HS-27A (cell line): ENCODE results near the gene FRMD4A.

Experiments used
- DNase-seq: peaks from one replicate; pipeline ENCODE4 v3.0.0-alpha.2; 2012; ENCODE audit warnings: low read depth, missing footprints

The FRMD4A gene

DNA sequence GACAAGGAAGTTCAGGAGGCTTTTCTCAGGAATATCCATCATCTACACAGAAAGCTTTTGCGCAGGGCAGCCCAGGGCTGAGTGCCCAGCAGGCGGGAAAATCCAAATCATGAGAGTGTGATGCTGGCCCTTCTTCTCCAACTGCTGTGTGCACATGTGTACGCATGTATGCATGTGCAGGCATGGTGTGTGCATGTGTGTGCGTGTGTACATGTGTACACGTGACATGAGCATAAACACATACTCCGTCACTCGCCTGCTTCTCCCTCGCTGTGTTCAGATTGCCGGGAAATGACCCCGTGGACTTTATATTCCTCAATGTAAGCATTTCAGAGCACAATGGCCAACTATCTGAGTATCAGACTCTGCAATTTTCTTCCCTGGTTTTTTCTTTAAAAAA, 658.8 kb downstream of the FRMD4A start:
- DNase-seq: no peak

DNA sequence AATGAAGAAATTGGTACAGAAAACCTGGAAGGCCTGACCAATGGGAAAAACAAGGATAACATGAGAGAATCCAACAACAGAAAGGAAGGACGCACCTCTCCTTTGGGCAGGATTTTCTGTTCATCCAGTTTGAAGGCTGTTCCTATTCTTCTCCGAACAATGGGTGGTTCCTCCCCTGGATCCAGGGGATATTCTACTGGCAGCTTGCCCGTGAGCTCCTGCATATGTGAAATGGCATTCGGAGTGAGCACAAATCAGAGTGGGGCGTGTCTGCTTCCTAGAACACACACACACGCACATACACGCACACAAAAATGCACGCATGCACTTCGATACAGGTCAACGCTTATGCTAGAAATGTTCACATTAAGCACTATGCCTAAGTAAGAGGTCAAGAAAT, 660.4 kb downstream of the FRMD4A start:
- no peak for DNase-seq

DNA sequence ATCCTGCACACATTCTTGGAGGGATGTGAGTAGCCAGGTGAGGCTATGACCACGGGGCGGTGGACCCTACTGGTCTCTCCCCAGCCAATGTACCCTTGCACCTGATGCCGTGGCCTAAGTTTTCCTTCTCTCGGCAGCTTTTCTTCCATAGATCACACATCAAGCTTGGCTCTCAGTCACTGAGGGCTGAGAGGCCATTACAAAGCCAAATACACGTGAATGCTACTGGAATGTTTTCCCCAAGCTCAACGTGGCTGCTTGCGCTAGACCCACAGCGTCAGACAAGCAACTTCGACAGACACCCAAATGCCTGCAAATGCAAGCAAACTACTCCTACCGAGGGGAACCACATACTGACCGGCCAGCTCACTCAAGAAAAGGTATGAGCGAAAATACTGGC, 660.8 kb downstream of the FRMD4A start:
- no peak for DNase-seq

DNA sequence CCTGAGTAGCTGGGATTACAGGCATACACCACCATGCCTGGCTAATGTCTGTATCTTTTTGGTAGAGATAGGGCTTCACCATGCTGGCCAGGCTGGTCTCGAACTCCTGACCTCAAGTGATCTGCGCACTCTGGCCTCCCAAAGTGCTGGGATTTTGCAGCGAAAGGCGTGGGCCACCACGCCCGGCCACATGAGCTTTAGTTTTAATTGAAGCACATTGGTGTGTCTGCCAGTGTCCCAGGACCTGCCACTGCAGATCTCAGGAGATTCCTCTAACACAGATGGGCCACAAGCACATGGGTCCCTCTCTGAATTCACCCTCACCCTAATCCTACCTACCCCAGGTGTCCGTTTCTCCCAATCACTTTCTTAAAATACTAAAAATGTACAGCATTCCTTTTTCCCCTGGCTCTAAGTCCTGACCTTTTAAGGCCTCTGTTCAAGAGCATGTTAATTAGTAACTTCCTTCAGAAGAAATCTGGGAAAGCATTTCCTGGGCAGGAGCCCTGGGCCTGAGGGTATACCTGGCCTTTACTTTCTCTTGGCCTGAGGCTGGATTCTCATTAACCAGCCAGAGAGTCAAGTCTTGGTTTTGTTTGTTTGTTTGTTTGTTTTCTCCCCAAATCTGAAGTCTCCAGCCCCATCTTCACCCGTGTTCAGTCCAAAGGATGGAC, 661.4 kb downstream of the FRMD4A start:
- no peak for DNase-seq

DNA sequence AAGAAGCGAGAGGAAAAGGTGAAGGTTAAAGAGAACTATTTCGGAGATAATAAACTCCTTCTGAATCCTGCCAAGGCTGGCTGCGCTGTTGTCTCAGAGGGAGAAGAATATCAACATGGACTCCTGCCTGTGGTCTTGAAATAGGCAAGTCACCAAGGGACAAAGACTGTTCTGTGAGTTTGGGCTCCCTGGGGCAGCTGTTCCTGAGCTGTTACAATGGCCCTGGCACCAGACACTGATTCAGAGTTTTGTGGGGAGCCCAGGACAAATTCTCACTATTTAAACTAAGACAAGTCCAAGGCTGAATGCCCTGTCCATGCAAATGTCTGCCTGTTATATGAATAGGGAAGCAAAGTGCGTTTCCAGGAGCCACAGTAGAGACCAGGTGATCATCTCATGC, 662.6 kb downstream of the FRMD4A start:
- no peak for DNase-seq

DNA sequence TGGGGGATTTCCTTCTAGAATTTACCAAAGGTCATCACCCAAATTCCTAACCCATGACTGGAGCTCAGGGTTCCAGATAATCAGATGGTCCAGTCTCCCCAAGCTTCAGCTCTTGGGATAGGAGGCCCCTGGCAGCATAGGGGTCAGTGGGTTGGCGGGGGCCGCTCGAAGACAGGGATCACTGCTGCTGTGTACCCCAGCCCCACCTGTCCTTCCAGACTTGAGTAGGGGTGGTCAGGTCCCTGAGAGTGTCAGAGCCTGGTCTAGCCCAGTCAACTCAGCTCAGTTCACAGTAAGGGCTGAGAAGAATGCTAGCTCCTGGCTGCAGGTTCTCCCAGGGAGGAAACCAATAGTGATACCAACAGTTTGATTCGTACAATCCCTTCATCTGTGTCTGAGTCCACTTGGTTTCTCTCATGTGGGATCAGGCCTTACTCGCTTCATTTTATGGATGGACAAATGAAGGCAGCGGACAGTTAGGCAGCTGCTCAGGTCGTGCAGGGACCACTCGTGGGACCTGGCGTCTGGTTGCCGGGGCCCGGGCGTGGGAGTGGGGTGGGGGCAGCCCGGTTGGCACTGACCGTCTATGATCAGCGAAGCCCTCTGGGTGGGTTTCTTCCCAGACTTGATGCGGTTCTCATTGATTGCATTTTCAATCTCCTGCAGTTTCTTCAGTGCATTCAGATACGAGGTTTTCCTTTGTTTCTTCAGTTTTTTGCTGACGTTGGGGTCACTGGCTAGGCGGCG, 665.0 kb downstream of the FRMD4A start:
- DNase-seq: no peak

DNA sequence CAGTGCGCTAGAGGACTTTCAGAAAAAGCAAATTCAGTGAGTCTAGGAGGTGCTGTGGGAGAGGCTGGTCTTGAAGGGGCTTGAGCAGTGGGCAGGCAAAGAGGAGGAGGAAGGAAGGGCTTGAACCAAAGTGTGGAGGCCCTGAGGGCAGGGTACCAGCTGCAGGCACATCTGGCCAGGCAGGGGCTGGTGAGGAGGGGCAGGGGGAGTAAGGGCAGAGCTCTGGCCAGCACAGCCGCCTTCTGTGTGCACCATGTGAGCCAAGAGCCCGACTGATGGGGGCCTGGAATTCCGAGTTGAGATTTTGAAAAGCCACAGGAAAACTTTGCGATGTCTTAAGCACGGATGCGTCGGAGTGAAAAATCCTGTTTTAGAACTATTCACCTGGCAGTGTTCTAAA, 669.5 kb downstream of the FRMD4A start:
- DNase-seq: no peak

DNA sequence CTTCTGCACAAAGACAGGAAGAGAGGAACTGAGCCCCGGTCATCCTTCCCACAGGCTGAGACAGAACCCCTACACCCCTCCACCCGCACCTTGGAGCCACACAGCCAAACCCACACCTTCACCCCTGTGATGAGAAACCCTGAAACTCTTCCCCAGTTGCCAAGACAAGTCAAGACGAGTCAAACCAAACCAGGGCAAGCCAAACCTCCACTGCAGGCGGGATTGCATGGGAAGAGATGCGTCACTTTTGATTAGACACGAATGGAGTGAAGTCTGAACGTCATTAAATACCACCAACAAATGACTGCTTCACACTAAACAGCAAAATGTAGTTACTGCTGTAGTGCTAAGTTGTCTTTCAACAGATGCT, 670.2 kb downstream of the FRMD4A start:
- no peak for DNase-seq

DNA sequence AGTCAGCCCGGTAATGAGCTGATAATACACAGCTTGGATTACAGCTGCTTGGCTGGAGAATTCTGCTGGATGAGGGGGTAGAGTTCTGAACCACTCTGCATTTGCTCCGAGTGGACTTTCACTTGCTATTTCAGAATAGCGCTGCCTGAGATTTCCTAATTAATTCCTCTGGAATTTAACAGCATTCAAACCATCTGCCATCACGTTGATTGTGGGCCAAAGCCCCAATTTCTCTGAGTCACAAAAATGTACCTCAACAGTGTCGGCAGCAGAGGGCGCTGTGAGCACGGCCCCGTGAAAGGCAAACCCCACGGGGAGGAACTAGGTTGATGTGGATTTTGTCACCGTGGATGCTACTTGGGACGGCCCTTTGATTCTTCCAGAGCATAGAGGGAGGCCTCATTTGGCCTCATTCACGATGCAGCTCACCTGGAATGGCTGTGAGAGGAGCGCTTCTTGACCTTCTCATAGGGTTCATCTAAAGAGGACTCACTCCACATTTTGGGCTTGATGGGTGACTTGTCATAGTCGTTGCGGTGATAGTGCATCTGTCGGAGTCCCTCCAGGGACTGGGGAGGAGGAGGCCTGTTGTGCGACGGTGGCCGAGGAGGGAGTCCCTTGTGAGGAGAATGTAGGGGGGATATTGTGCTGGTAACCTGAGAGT, 670.7 kb downstream of the FRMD4A start:
- DNase-seq: no peak

DNA sequence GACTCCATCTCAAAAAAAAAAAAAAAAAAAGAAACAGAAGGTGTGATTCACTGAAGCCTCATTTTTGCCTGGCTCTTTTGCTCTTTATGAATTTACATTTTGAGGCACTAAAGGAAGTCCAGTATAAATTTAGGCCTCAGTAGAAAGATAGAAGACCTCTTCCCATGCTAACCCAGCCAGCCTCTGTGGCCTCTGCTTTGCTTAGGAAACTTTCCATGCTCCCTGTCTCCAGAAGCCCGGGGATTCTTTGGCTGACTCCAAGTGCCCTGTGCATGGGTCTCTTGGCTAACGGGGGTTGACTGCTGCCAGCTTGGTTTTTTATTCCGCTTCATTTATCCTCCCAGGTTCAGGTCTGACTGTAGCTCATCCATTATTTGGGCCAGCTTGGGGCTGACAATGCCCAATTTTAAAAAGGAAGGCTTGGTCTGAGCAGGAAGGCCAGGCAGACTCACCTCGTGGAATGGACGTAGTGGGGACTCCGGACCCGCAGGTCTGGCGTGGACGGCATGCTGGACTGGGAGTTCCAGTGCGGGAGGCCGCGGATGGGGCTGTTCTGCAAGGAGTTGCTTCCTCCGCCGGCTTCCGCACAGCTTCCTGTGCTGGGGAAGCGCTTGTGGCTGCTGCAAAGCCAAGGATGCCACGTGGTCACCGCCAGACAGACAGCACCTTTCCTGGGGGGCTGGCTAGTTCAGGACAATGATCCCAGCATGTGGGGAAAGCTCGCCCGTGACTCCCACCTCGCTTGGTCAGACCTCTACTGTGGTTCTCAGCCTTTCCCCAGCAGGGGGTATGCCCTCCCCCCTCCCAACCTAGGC, 671.6 kb downstream of the FRMD4A start:
- no peak for DNase-seq

DNA sequence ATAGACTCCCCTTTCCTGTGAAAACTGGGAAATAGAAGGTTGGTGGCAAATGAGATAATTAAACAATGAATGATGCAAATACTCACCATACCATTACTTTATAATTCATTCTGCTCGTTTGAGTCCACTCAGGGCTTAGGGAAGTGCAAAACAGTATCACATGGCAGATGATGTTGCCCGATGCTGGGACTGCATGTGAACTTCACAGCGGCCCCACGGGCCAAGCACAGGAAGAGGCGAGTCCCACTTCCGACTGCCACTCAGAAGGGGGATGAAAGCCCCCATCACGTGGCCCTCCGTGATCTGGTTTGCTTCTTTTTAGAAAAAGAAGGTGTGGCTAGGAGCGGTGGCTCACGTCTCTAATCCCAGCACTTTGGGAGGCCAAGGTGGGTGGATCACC, 672.5 kb downstream of the FRMD4A start:
- no peak for DNase-seq

DNA sequence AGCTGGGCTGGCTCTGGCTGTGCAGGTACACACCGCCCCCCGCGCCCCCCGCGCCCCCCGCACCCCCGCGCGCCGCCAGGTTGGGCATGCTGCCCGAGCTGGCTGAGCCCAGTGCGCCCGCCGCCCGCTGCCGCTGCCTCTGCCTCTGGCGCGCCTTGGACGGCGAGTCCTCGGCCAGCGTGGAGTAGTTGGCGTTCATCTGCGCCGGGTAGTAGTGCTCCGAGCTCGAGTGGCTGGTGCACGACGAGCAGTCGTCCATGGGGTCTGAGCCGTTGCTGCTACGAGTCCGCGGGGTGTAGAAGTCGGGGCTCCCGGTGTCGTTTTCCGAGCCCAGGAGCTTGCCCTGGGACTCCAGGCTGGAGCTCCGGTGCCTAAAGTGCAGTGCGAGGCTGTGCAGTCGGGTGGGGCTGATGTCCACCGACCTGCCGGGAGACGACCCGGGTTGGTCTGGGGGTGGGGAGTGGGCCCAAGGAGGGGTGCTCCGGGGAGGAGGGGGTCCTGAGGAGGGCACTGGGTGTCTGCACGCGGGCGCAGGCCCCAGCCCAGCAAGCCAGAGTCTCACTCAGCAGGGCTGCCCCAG, 673.5 kb downstream of the FRMD4A start:
- DNase-seq: no peak

DNA sequence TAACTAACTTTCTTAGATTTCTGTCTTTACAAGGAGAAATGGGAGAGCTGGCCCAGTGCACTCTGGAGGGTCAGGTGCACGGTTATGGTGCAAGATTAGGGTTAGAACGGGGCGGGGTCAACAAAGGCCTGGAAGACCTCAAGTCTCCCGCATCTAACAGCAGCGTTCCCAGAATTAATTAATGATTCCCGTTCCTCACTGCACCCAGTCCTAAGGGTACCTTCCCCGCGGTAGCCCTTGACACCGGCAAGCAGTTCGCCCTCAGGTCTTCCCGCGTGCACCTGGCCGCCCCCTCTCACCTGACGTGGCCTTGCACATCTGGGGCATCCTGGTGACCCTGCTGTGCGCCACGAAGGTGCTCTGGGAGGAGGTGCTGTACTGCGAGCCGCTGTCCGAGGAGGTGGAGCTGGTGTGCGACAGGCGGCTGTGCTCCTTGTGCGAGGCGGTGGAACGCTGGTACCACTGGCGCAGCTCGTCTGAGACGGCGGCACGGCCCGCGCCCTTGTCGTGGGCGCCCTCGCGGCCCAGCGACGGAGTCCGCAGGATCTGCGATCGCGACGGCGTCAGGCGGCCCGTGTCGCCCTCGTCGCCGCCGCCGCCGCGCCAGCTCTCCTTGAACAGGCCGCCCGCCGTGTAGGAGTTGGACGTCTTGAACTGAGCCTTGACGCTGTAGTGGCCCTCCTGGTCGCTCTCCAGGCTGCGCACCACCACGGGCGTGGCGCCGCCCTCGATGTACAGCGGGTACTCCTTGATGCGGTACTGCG, 674.2 kb downstream of the FRMD4A start:
- no peak for DNase-seq

DNA sequence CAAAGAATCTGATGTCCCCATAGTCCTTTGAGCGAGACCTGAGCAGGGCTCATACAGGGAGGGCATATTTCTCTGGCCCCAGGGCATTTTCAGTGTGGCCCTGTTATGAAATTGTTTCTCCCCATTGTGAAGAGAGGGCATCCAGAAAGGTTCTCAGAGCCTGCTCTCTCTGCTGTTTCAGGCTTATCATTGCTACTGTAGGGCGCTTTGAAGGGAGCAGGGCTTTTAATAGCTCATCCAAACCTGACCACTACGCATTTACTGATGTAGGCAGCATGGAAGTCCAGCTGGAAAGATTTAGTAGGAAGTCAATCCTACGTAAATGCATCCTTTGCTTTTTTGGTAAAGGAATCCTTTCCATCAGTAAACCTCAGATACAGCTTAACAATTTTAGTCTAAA, 675.9 kb downstream of the FRMD4A start:
- no peak for DNase-seq

DNA sequence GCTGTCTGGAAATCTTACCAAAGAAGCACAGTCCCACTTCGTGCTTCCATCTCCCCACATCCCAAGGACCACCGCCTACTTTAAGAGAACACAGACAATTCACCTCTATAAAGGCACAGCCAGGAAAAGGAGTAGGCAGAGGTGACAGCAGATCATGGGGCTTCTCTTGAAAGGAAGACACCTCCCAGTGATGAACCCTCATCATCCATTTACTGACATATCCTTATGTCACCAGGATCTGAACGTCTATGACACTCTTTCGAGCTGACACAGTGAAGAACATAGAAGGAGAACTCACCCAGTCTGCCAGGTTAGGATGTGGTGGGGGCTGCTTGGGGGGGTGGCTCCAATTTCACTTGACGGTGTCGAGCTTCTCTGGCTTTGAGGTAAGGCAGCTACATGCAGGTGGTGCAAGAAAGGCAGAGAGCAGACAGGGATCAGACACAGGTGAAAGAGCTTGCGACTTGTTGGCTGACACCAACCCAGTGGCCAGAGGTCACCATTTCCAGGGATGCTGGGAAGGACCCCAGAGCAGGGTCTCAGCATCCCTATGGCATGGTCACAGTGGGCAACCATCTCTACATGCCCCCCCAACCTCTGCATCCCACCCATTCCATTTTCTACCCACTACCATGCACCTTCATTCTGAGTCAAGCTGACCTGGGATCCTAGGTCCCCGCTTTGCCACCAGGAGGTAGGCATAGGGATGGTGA, 676.5 kb downstream of the FRMD4A start:
- DNase-seq: no peak

DNA sequence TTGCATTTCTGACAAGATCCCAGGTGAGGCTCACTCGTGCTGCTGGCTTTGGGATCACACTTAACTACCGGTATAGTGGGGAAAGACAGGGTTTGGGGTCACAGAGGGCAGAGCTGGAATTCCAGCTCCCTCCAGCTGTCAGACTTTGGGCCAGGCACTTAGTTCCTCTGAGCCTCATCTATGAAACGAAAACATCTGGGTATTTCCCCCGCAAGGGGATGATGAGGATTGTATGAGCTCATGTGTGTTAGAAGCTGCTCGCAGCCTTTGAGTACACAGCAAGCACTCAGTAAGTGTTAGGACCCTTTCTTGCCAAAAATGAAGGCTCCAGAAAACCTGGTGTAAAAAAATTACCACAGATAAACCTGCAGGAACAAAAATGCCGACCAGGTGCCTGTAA, 677.9 kb downstream of the FRMD4A start:
- DNase-seq: no peak

DNA sequence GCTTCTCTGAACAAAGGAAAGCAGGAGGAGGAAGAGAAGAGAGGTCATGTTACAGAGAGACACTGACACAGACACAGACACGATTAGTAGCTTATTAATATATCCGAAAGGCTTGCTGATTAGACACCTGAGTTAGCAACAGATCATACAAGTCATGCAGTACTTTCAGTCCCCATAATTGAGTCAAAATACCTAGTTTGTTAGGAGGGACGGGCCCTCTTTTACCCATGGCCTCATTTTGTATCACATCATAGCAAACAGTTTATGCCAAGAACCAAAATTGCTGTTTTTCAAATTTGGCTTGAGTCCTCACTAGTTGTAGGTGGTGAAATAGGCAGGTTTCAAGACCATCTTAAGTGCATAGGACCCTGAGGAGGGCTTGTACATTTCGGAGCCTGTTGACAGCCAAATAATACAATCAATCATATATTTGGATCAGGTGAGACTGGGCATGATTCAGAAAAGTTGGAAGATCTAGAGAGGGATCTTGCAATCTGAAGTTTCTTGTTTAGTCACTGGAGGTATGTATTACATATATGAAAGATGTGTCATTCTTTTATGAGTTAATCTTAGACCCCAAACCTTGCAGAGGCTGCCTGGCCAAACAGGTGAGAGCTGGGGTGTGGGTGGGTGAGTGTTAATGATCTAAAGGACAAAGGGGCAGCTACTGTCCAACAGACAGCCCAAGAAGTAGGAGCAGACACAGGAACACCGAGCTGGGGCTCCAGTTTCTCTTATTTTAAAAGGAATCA, 678.6 kb downstream of the FRMD4A start:
- DNase-seq: no peak

DNA sequence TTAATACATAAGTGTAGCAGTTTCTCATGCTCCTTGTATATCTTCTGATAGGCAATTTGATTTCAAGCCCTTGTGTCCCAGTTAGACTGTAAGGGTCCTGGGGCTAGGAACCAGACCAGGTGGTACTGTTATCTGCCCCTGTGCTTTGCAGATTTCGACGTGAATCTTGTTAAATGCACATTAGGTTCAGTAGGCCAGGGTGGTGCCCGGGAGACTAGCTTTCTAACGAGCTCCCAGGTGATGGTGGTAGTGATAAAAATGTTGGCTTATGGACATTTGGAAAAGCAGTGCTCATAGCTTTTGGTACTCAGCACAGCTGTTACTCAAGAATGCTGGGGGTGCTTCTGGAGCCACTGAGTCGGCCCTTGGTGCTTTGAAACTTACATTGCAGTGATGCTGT, 679.8 kb downstream of the FRMD4A start:
- no peak for DNase-seq

DNA sequence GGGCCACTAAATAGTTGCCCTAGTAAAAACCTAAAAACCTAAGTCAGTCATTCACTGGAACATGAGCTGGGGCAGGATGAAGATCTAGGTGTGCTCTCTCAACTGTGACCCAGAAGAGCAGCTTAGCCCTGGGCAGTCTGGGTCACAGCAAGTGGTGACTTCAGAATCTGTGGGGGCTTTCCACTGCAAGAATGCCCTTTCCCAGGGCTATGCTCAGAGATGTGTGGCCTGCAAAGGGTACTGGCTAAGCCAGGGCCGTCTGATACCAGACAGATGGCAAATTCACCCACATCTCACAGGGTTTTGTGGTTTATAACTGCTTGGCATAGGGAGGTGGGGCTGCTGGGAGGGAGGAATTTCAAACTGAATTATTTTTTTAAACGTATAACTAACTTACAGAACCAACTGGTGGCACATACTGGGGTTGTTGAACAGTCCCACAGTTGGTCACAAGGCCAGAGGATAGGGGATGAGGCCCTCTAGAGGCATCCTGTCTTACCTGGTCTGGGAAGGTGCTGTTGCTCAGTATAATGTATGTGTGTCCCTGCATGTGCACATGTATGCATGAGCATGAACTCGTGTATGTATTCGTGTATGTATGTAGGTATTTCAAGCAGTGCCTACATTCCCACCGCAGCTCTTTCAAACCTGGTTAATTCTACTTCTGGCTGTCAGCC, 680.7 kb downstream of the FRMD4A start:
- DNase-seq: no peak

DNA sequence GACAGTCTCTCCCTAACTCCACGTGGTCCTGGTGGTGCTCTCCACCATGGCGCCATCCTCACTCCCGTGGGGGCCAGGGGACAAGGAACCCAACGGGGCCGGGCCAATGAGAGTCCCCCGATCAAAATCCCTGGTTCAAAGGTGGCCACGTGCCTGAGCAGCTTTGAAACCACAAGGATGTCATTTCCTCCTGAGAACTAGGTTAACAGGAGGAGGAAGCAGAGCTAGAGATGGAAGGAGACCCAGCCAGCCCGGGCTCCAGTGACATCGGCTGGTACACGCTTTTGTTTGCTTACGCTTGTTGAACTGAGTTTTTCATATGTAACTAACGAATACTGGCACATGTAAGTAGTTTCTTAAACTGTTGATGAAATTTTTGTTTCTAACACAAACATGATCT, 682.3 kb downstream of the FRMD4A start:
- DNase-seq: no peak
